Activated naive CD4-positive, alpha-beta T cell treated with anti-CD3 and anti-CD28 coated beads, Interleukin-2, amount 50 U/mL, for 16 hours (primary cell): ENCODE results near the gene ANO9.

ENCODE experiments used
- DNase-seq: peaks from one replicate; pipeline ENCODE4 v3.0.0-alpha.2; 2020

Gene ANO9, protein sequence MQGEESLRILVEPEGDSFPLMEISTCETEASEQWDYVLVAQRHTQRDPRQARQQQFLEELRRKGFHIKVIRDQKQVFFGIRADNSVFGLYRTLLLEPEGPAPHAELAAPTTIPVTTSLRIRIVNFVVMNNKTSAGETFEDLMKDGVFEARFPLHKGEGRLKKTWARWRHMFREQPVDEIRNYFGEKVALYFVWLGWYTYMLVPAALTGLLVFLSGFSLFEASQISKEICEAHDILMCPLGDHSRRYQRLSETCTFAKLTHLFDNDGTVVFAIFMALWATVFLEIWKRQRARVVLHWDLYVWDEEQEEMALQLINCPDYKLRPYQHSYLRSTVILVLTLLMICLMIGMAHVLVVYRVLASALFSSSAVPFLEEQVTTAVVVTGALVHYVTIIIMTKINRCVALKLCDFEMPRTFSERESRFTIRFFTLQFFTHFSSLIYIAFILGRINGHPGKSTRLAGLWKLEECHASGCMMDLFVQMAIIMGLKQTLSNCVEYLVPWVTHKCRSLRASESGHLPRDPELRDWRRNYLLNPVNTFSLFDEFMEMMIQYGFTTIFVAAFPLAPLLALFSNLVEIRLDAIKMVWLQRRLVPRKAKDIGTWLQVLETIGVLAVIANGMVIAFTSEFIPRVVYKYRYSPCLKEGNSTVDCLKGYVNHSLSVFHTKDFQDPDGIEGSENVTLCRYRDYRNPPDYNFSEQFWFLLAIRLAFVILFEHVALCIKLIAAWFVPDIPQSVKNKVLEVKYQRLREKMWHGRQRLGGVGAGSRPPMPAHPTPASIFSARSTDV

DNA sequence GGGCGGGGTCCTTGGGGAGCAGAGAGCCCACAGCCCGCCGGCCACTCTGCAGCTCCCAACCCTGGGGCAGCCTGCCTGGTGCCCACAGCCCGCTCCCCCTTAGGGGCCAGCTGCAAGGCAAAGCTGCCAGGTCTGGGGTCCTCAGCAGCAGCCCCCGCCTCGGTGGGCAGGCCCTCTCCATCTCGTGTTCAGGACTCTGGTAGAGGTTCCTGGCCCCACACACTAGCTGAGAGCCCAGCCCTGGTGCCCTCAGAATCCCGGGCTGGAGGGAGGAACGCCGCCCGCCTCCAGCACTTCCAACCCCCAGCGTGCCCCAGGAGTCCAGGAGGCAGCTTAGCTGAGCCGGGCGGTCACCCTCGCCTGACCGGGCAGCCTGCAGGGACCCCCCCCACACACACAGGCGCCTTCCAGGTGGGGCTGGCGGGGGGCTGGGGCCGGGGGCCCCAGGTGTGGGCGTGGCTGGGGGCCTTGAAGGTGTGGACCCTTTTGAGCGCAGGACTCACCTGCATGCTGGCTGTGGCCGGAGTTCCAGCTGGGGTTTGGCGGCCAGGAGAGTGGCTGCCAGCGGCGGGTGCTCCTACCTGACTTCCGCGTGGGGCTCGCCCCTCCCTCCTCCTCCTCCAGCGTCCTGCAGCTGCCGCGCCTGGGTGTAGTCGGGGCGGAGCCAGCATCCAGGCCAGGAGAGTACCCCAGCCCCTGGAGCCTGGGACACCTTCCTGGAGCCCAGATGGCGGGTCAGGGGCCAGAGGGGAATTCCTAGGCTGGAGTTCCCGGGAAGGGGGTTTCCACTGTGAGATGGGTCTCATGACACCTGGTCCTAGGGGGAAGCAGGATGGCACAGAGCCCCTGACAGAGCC lies at the start of gene ANO9:
Gene ANO9, minus strand, starts transcription at position 594 of the 857 bp plus-strand sequence. Its CDS starts 85 bp downstream, at position 509.
- peak; percentile 69 for DNase-seq

DNA sequence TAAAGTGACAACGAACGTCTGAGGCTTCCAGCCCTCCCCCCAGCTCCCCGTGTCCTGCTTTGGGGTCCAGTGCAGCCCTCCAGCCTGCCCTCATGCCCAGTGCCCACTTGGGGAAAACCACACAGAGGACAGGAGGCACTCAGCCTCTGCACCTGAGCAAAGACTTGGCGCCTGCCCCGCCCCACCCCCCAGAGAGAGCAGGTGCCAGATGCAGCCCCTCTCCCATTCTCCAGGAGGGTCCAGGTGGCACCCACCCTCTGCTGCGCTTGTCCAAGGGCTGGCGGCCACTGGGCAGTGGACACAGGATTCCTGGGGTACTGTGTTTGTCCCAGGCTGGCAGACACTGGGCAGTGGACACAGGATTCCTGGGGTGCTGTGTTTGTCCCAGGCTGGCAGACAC lies 49.5 kb upstream of the ANO9 start:
- no peak for DNase-seq

- DNase-seq = no peak
These were observed 49.1 kb upstream of the ANO9 start for GRCh38 chr11:490930-491260.

DNA sequence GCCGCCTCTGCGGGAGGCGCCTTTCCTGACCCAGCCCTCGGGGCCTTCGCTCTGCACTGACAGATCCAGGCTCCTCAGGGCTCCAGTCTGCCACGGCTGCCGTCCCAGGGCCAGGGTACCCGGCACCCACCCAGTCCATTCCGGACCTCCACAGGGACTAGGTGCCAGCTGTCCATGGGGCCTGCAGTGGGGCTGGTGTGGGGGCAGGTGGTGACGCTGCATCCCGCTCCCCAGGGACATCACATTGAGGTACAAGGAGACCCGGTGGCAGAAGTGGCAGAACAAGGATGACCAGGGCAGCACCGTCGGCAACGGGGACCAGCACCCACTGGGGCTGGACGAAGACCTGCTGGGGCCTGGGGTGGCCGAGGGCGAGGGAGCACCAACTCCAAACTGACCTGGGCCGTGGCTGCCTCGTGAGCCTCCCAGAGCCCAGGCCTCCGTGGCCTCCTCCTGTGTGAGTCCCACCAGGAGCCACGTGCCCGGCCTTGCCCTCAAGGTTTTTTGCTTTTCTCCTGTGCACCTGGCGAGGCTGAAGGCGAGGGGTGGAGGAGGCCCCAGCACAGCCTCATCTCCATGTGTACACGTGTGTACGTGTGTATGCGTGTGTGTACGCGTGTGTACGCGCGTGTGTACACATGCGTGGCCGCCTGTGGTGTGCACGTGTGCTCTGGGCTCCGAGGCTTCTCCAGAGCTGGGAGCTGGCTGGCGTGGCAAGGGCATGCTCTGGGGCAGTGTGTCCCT lies 48.5 kb upstream of the ANO9 start:
- no peak for DNase-seq

DNA sequence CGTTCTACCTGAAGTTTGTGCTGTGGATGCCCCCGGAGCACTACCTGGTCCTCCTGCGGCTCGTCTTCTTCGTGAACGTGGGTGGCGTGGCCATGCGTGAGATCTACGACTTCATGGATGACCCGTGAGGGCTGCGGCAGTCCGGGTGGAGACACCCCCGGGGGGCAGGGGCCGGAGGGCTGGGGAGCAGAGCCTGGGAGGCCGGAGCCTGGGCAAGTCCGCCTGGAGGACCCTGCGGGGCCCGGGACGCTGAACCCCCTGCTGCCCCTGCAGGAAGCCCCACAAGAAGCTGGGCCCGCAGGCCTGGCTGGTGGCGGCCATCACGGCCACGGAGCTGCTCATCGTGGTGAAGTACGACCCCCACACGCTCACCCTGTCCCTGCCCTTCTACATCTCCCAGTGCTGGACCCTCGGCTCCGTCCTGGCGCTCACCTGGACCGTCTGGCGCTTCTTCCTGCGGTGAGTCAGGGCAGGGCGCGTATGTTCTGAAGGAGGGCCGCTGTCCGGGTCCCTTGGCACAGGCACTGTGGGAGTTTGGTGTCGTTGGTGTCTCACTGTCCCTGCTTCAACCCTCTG lies 47.9 kb upstream of the ANO9 start:
- DNase-seq = no peak

DNA sequence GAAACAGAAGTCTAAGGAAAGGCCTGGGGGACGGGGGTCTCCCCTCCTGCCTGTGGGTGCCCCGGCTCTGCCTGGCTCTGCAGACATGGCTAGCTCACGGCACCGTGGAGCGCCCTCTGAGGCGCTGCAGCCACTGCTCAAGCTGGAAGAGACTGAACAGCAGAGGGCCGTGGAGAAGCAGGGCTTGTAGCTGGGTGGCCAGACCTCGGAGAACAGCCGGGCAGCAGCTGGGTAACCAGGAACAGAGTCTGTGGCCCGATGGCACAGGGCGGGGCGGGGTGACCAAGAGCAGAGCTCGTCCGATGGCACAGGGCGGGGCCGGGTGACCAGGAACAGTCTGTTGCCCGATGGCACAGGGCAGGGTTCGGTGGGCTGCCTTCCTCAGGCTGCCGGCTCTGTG lies 47.2 kb upstream of the ANO9 start:
- DNase-seq = no peak

- no peak for DNase-seq
These were observed 46.8 kb upstream of the ANO9 start for GRCh38 chr11:488579-488978.

GRCh38 chr11:488062-488461 lies 46.3 kb upstream of the ANO9 start:
- DNase-seq = no peak

DNA sequence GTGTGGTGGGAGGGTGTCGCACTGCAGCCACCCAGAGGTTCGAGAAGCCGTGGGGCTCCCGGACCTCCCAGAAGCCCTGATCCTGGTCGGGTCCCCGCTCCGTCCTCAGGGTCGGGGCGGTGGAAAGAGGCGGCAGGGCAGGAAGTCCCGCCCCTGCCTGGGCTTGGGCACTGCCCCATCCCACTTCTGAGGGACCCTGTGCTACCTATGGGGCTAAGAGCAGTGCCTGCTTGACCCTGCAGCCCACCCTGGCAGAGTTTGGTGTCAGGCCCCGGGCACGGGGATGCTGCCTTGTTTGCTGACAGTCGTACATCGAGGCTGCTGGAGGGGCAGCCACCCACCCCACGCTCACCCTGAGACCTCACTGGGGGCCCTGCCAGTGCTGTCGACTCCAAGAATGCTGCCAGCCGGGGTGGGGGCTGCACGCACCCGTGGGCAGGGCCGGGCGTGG lies 45.8 kb upstream of the ANO9 start:
- DNase-seq = no peak

- DNase-seq = no peak
These were observed 44.4 kb upstream of the ANO9 start for GRCh38 chr11:486189-486588.

- no peak for DNase-seq
These were observed 42.8 kb upstream of the ANO9 start for GRCh38 chr11:484616-485015.

DNA sequence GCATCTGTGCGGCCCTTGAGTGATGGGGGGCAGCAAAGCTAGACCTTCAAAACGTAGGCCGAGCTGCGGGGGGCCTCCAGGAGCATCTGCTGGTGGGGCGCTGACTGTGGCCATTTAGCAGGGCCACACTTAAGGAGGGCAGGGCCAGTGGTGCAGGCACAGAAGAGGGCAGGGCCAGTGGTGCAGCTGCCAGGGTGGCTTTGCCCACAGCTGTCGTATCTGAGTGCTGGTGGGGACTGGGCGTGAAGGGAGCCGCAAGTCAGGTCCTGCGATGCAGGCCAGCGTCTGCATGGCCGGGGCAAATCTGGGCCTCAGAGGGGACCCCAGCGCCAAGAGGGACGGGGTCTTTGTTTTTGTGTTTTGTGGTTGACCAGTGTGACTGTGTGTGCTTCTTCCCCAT lies 37.5 kb upstream of the ANO9 start:
- no peak for DNase-seq

DNA sequence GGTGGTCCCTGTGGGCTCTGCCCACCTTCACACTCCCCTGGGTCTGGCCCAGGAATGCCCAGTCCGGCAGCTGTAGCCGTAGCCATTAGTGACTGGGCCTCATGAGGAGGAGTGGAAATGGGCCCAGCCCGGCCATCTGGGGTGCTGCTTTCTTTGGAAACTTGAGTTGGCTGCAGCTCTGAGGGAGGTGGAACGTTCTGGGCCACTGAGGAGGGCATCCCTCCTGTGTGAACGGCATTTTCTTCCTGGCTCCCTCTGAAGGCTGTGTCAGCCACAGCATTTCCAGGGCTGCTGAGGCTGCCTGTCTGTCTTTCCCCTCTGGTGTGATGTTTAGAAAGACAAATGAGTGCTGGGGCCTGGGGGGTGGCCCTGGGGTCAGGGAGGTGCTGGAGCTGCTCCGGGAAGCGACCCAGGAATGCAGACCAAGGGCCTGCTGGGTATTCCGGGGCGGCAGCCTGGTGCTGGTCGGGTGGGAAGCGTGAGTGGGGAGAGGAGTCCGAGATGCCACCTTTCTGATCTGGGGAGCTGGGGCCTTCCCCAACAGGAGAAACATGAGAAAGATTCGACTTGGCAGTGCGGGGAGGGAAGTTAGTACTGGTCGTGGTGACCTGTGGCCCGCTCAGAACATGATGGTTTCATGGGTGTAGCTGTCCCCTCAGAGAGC lies 35.4 kb upstream of the ANO9 start:
- DNase-seq = no peak

DNA sequence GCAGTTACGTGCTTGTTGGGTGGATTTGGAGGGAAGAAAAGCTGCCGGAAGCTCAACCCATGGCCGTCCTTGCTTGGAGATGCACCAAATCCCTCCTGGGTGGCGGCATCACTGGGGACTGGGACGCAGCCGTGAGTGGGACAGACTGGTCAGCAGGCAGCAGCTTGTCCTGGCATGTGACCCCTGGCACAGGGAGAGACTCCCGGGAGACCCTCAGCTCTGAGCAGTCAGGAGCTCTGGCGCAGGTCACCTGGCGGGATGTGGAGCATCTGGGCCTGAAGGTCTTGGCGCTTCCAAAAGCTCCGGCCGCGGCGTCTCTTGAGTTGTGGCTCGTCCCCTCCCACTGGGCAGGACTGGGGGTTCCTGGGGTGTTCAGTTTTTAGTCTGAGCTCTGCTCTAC lies 34.6 kb upstream of the ANO9 start:
- no peak for DNase-seq

GRCh38 chr11:475941-476340 lies 34.1 kb upstream of the ANO9 start:
- no peak for DNase-seq

- no peak for DNase-seq
These were observed 33.2 kb upstream of the ANO9 start for GRCh38 chr11:474914-475506.

- DNase-seq = no peak
These were observed 32.4 kb upstream of the ANO9 start for GRCh38 chr11:473962-474785.

- no peak for DNase-seq
These were observed 31.6 kb upstream of the ANO9 start for GRCh38 chr11:473415-473814.

- no peak for DNase-seq
These were observed 31.0 kb upstream of the ANO9 start for GRCh38 chr11:472816-473215.

- no peak for DNase-seq
These were observed 30.5 kb upstream of the ANO9 start for GRCh38 chr11:472272-472671.
